Left renal pelvis (tissue), 4 donors: Measurements from ENCODE around the gene TBL1XR1. TPM values are rescaled to one million over a fixed set of nuclear protein-coding genes. Genes with fewer than 3 reads are reported as not detected.
"Not testable (repeated sequence)": the region's sequence is repeated elsewhere in the genome, so short reads cannot be mapped to it uniquely, and the experiment has no call there.

Experiments
- DNase-seq, 4 donors: peaks; one replicate each; pipeline ENCODE4 v3.0.0-alpha.2; 2013; ENCODE audit warnings: low read depth in 4 of 4, low spot score in 3 of 4
- polyA plus RNA-seq, 4 donors: library from polyadenylated mRNA; unstranded; fragments of 120-200 nt; gene quantifications; one replicate each; pipeline ENCODE4 v1.2.1, GENCODE V29; 2013; ENCODE audit not compliant: insufficient read length in 4 of 4

TBL1XR1 gene
- polyA plus RNA-seq, 4 donors: 100 to 160 (median 147) TPM

- no peak for DNase-seq
Observed at GRCh38 chr3:177209509-177209908, 12.2 kb upstream of the TBL1XR1 start.

GRCh38 chr3:177208781-177209180 lies 11.5 kb upstream of the TBL1XR1 start:
- DNase-seq: no peak

GRCh38 chr3:177208223-177208622 lies 10.9 kb upstream of the TBL1XR1 start:
- no peak for DNase-seq

- DNase-seq: no peak
Observed at GRCh38 chr3:177206936-177207335, 9.7 kb upstream of the TBL1XR1 start.

- no peak for DNase-seq
Observed at GRCh38 chr3:177203689-177204395, 6.6 kb upstream of the TBL1XR1 start.

- DNase-seq: not testable (repeated sequence)
Observed at GRCh38 chr3:177203016-177203415, 5.7 kb upstream of the TBL1XR1 start.

- no peak for DNase-seq
Observed at GRCh38 chr3:177201700-177202397, 4.6 kb upstream of the TBL1XR1 start.

- DNase-seq: no peak
Observed at GRCh38 chr3:177199206-177199760, 2.0 kb upstream of the TBL1XR1 start.

GRCh38 chr3:177197727-177198460 lies 612 bp upstream of the TBL1XR1 start:
- peak in 1 of 4 donors; percentile 31 for DNase-seq

- DNase-seq: peak in 1 of 4 donors; percentile 36
Observed at GRCh38 chr3:177196456-177197040, 734 bp downstream of the TBL1XR1 start.

- DNase-seq: peak in 1 of 4 donors; percentile 28
Observed at GRCh38 chr3:177196008-177196455, 1.2 kb downstream of the TBL1XR1 start.

GRCh38 chr3:177195242-177195991 lies 1.9 kb downstream of the TBL1XR1 start:
- DNase-seq: peak in 2 of 4 donors; percentile 39 to 51

- DNase-seq: no peak
Observed at GRCh38 chr3:177194299-177194698, 3.0 kb downstream of the TBL1XR1 start.

GRCh38 chr3:177193688-177194268 lies 3.5 kb downstream of the TBL1XR1 start:
- DNase-seq: no peak

GRCh38 chr3:177193275-177193674 lies 4.0 kb downstream of the TBL1XR1 start:
- not testable (repeated sequence) for DNase-seq

- no peak for DNase-seq
Observed at GRCh38 chr3:177190756-177191681, 6.3 kb downstream of the TBL1XR1 start.

- DNase-seq: not testable (repeated sequence)
Observed at GRCh38 chr3:177190184-177190583, 7.1 kb downstream of the TBL1XR1 start.

GRCh38 chr3:177188325-177188724 lies 9.0 kb downstream of the TBL1XR1 start:
- DNase-seq: not testable (repeated sequence)
